IMR-90 (cell line): ENCODE results near the gene MTA1. TPM values are rescaled to one million over a fixed set of nuclear protein-coding genes. Genes with fewer than 3 reads are reported as not detected.

Source experiments
- ATAC-seq: fragments of 200-7000 bp; cut with Tn5 transposase; 2 replicates; pipeline ENCODE4 v1.9.1; 2020; ENCODE audit warnings: low read depth, mild to moderate bottlenecking, moderate library complexity
- BruUV-seq: library from RNA; stranded (reverse); fragments of 400-500 nt; replicated peaks from 2 replicates; lab custom pipeline; 2021; lab: Mats Ljungman, UMichigan
- CTCF ChIA-PET: fragments of 300-600 bp; formaldehyde crosslinking; extraction: SDS; loops from one replicate; lab custom pipeline; 2021; ENCODE audit warnings: antibody characterized with exemption; lab: Yijun Ruan, JAX
- POLR2A ChIA-PET: fragments of 300-600 bp; sonication (Branson Sonifier 250); formaldehyde crosslinking; loops from one replicate; lab custom pipeline; 2022; ENCODE audit warnings: antibody characterized with exemption; ENCODE audit not compliant: unreplicated experiment; lab: Charles Lee
- DNase-seq: peaks from one replicate; pipeline ENCODE4 v3.0.0; 2013
- H2AFZ ChIP-seq: replicated peaks from 2 replicates; pipeline ENCODE3; 2013; ENCODE audit warnings: low read length, mild to moderate bottlenecking; ENCODE audit not compliant: poor library complexity
- H2AK5ac ChIP-seq: 2 replicates; pipeline ENCODE4 v1.6.1; 2013; ENCODE audit warnings: low read depth, low read length, inconsistent platforms
- H2AK9ac ChIP-seq: replicated peaks from 2 replicates; pipeline ENCODE3; 2013; ENCODE audit warnings: mild to moderate bottlenecking, low read depth, low read length, moderate library complexity; ENCODE audit not compliant: poor library complexity
- H2BK120ac ChIP-seq: 2 replicates; pipeline ENCODE4 v1.6.1; 2013; ENCODE audit warnings: low read depth, low read length, inconsistent platforms
- H2BK15ac ChIP-seq: 3 replicates; pipeline ENCODE4 v1.6.1; 2013; ENCODE audit warnings: low read depth, low read length, inconsistent platforms
- H2BK20ac ChIP-seq: 2 replicates; pipeline ENCODE4 v1.6.1; 2013; ENCODE audit warnings: low read depth, mild to moderate bottlenecking, inconsistent platforms, low read length, moderate library complexity
- H2BK5ac ChIP-seq: 2 replicates; pipeline ENCODE4 v1.6.1; 2013; ENCODE audit warnings: mild to moderate bottlenecking, low read depth, low read length, inconsistent platforms; ENCODE audit not compliant: poor library complexity, severe bottlenecking
- H3K14ac ChIP-seq: replicated peaks from 2 replicates; pipeline ENCODE4 v1.6.1; 2013; ENCODE audit warnings: low read depth, low read length, inconsistent platforms
- H3K18ac ChIP-seq: 2 replicates; pipeline ENCODE4 v1.6.1; 2013; ENCODE audit warnings: low read depth, low read length, control low read depth
- H3K23ac ChIP-seq: 2 replicates; pipeline ENCODE4 v1.6.1; 2013; ENCODE audit warnings: low read depth, low read length, inconsistent platforms
- H3K27ac ChIP-seq: 2 replicates; pipeline ENCODE4 v1.5.1; 2013; ENCODE audit warnings: mild to moderate bottlenecking, control low read depth, low read length; ENCODE audit not compliant: insufficient read depth
- H3K27me3 ChIP-seq: 2 replicates; pipeline ENCODE4 v1.6.1; 2013; ENCODE audit warnings: low read length; ENCODE audit not compliant: control insufficient read depth, insufficient read depth
- H3K36me3 ChIP-seq: 2 replicates; pipeline ENCODE4 v1.6.1; 2013; ENCODE audit warnings: low read length, mixed read lengths; ENCODE audit not compliant: control insufficient read depth, insufficient read depth
- H3K4ac ChIP-seq: 2 replicates; pipeline ENCODE4 v1.6.1; 2013; ENCODE audit warnings: low read depth, low read length, inconsistent platforms
- H3K4me1 ChIP-seq: 2 replicates; pipeline ENCODE4 v1.6.1; 2013; ENCODE audit warnings: low read length, mixed read lengths; ENCODE audit not compliant: control insufficient read depth, insufficient read depth
- H3K4me2 ChIP-seq: 2 replicates; pipeline ENCODE4 v1.6.1; 2013; ENCODE audit warnings: low read depth, mild to moderate bottlenecking, control low read depth, low read length, moderate library complexity
- H3K4me3 ChIP-seq: 2 replicates; pipeline ENCODE4 v1.5.1; 2013; ENCODE audit warnings: low read depth, mild to moderate bottlenecking, control low read depth, low read length, moderate library complexity; ENCODE audit not compliant: insufficient read depth
- H3K56ac ChIP-seq: 2 replicates; pipeline ENCODE4 v1.6.1; 2013; ENCODE audit warnings: low read length, inconsistent platforms; ENCODE audit not compliant: insufficient read depth; ENCODE audit errors: extremely low read depth
- H3K79me1 ChIP-seq, 2 experiments: 2 replicates each; pipeline ENCODE4 v1.6.1; 2013; ENCODE audit warnings: low read length in 2 of 2, inconsistent platforms in 1 of 2, low read depth in 1 of 2
- H3K9ac ChIP-seq: 2 replicates; pipeline ENCODE4 v1.6.1; 2013; ENCODE audit warnings: low read depth, low read length, control low read depth
- H3K9me1 ChIP-seq: 2 replicates; pipeline ENCODE4 v1.6.1; 2013; ENCODE audit warnings: low read length, inconsistent platforms; ENCODE audit not compliant: insufficient read depth
- H3K9me3 ChIP-seq: 2 replicates; pipeline ENCODE4 v1.6.1; 2013; ENCODE audit warnings: low read length; ENCODE audit not compliant: control insufficient read depth, insufficient read depth
- H4K20me1 ChIP-seq: 2 replicates; pipeline ENCODE4 v1.6.1; 2013; ENCODE audit warnings: low read length, inconsistent platforms; ENCODE audit not compliant: insufficient read depth
- H4K5ac ChIP-seq: 2 replicates; pipeline ENCODE4 v1.6.1; 2013; ENCODE audit warnings: mild to moderate bottlenecking, low read depth, low read length, control low read depth
- H4K8ac ChIP-seq, 2 experiments: 2 replicates each; pipeline ENCODE4 v1.6.1; 2013; ENCODE audit warnings: low read depth in 2 of 2, low read length in 2 of 2, control low read depth in 1 of 2, inconsistent platforms in 1 of 2
- H4K91ac ChIP-seq: 2 replicates; pipeline ENCODE4 v1.6.1; 2013; ENCODE audit warnings: low read depth, low read length, inconsistent platforms; ENCODE audit not compliant: insufficient read depth
- BHLHE40 ChIP-seq: fragments of 150-350 bp; IDR thresholded peaks from 2 replicates; pipeline ENCODE4 v1.6.1; 2016; ENCODE audit warnings: mild to moderate bottlenecking, low read depth, low read length
- CEBPB ChIP-seq: IDR thresholded peaks from 2 replicates; pipeline ENCODE4 v1.6.1; 2012; ENCODE audit warnings: low read depth, low read length, improper control_type of control experiment
- CHD1 ChIP-seq: IDR thresholded peaks from 2 replicates; pipeline ENCODE4 v1.6.1; 2012; ENCODE audit warnings: low read depth, low read length, improper control_type of control experiment
- CTCF ChIP-seq: conservative IDR thresholded peaks from 2 replicates; pipeline ENCODE4 v1.5.1; 2012; ENCODE audit warnings: mild to moderate bottlenecking, low read depth, low read length, improper control_type of control experiment
- FOS ChIP-seq: fragments of 150-350 bp; IDR thresholded peaks from 2 replicates; pipeline ENCODE4 v1.6.1; 2016; ENCODE audit warnings: low read depth, low read length
- MAFK ChIP-seq: IDR thresholded peaks from 2 replicates; pipeline ENCODE4 v1.6.1; 2012; ENCODE audit warnings: low read depth, low read length, improper control_type of control experiment
- MXI1 ChIP-seq: IDR thresholded peaks from 2 replicates; pipeline ENCODE4 v1.6.1; 2012; ENCODE audit warnings: low read depth, mild to moderate bottlenecking, low read length, moderate library complexity, borderline replicate concordance
- NFE2L2 ChIP-seq: fragments of 150-350 bp; IDR thresholded peaks from 2 replicates; pipeline ENCODE4 v1.6.1; 2016; ENCODE audit warnings: low read depth, mild to moderate bottlenecking, low read length
- POLR2A ChIP-seq: IDR thresholded peaks from 2 replicates; pipeline ENCODE4 v1.6.1; 2012; ENCODE audit warnings: mild to moderate bottlenecking, low read depth, low read length
- RAD21 ChIP-seq: IDR thresholded peaks from 2 replicates; pipeline ENCODE4 v1.6.1; 2012; ENCODE audit warnings: low read length, improper control_type of control experiment
- RCOR1 ChIP-seq: IDR thresholded peaks from 2 replicates; pipeline ENCODE4 v1.6.1; 2012; ENCODE audit warnings: mild to moderate bottlenecking, low read length, improper control_type of control experiment; ENCODE audit not compliant: insufficient replicate concordance
- RFX5 ChIP-seq: IDR thresholded peaks from 2 replicates; pipeline ENCODE4 v1.8.0; 2012; ENCODE audit warnings: low read depth, mild to moderate bottlenecking, low read length, moderate library complexity
- SMC3 ChIP-seq: fragments of 150-350 bp; IDR thresholded peaks from 2 replicates; pipeline ENCODE4 v1.6.1; 2016; ENCODE audit warnings: low read depth, mild to moderate bottlenecking, antibody characterized with exemption, low read length, moderate library complexity
- USF2 ChIP-seq: fragments of 150-350 bp; IDR thresholded peaks from 2 replicates; pipeline ENCODE4 v1.6.1; 2017; ENCODE audit warnings: mild to moderate bottlenecking, antibody characterized with exemption, low read length, low read depth
- WGBS, 2 experiments: methylation state at CpG; one replicate each; pipeline versions ENCODE4 v1.1.5 to v1.1.7; 2013; ENCODE audit warnings: missing lambda C conversion rate in 2 of 2; ENCODE audit not compliant: insufficient read length in 1 of 2; ENCODE audit errors: extremely low coverage in 2 of 2; 5-methylcytosine and 5-hydroxymethylcytosine counted together
- dilution Hi-C: fragments of 300-500 bp; cut with HindIII; formaldehyde crosslinking; loops from one replicate; pipeline ENCODE4 v1.14.3; 2018; ENCODE audit warnings: low sequenced_read_pairs; ENCODE audit not compliant: unreplicated experiment
- in situ Hi-C: fragments of 300-500 bp; cut with MboI; formaldehyde crosslinking; loops from 3 replicates; pipeline ENCODE4 v1.14.3; 2019; ENCODE audit warnings: low sequenced_read_pairs, inconsistent platforms, mixed read lengths
- intact Hi-C: fragments of 100-400 bp; cut with micrococcal nuclease; formaldehyde crosslinking; loops from 2 replicates; pipeline ENCODE4 v1.10.0; 2022
- polyA plus RNA-seq, 3 experiments: library from polyadenylated mRNA; depleted of rRNA; stranded (reverse); fragments of >200 nt; gene quantifications; 2 replicates each; pipeline ENCODE4 v1.2.3, GENCODE V29; 2012; ENCODE audit warnings: low replicate concordance in 1 of 3
- total RNA-seq: library from RNA; depleted of rRNA; stranded (reverse); fragments of >200 nt; gene quantifications from 2 replicates; pipeline ENCODE4 v1.2.3, GENCODE V29; 2012

MTA1 gene
- total and polyA plus RNA-seq, 2 of the 4 experiments (the other 2 are of a cell fraction): 21.5 to 61.6 TPM

GRCh38 chr14:105501504-105502291 lies 82.1 kb downstream of the MTA1 start:
- dilution Hi-C loops: no loop called here

More at GRCh38 chr14:105501504-105502291, 82.1 kb downstream of the MTA1 start:
- no peaks in the 10 kb centered on the region for H3K79me1 ChIP-seq
- ChIA-PET POLR2A (no interaction called here), CTCF (no interaction called here)
- H3K9me3 ChIP-seq: no peaks in the 10 kb centered on the region
- no peak overlapping the region for H3K27ac ChIP-seq
- H3K23ac ChIP-seq: no peak overlapping the region
- H3K36me3 ChIP-seq: no peaks in the 10 kb centered on the region
- H2AK5ac ChIP-seq: no peak overlapping the region
- no peak overlapping the region for H2BK5ac ChIP-seq
- no TSS peak for BruUV-seq
- H3K9me1 ChIP-seq: no peaks in the 10 kb centered on the region
- no peak overlapping the region for H2AFZ ChIP-seq
- H2BK120ac ChIP-seq: no peak overlapping the region
- intact Hi-C loops (no loop called here), in situ Hi-C loops (no loop called here)
- H4K5ac ChIP-seq: no peak overlapping the region
- H3K4me1 ChIP-seq: no peaks in the 10 kb centered on the region
- H3K27me3 ChIP-seq: no peaks in the 10 kb centered on the region; the same call in 1 of the 2 replicates
- no peak overlapping the region for H3K4me3 ChIP-seq
- 97% methylated on average over 7 of the region's 13 CpGs; no CpG with 5 or more reads in 1 of the 2 experiments for WGBS, 2 experiments
- no peak overlapping the region for H2BK20ac ChIP-seq
- H2BK15ac ChIP-seq: no peak overlapping the region
- no peak overlapping the region for H3K4me2 ChIP-seq
- no peak for TF ChIP-seq NFE2L2
- TF ChIP-seq BHLHE40: no peak
- TF ChIP-seq CEBPB: no peak
- no peak for TF ChIP-seq RCOR1
- no peak for TF ChIP-seq MAFK
- TF ChIP-seq SMC3: no peak
- TF ChIP-seq MXI1: no peak
- no peak for TF ChIP-seq FOS
- no peak for TF ChIP-seq RFX5
- TF ChIP-seq CTCF: no peak
- no peak for TF ChIP-seq POLR2A
- no peak for TF ChIP-seq CHD1
- TF ChIP-seq USF2: no peak
- TF ChIP-seq RAD21: no peak
- H3K14ac ChIP-seq: no peak overlapping the region
- H3K4ac ChIP-seq: no peak overlapping the region
- H3K56ac ChIP-seq: no peak overlapping the region
- ATAC-seq: no peak
- no peak for DNase-seq
- no peak overlapping the region for H2AK9ac ChIP-seq
- no peak overlapping the region for H3K9ac ChIP-seq
- no peak overlapping the region for H4K8ac ChIP-seq
- no peak overlapping the region for H3K18ac ChIP-seq
- no peaks in the 10 kb centered on the region for H4K20me1 ChIP-seq
- no peak overlapping the region for H4K91ac ChIP-seq
